GM12874 (cell line): ENCODE measurements around the gene PRUNE1.

Experiments used
- TF ChIP-seq, protein P1 (sequence below): IDR thresholded peaks from 2 replicates; pipeline ENCODE4 v1.5.1; 2011; ENCODE audit warnings: low read depth, mild to moderate bottlenecking, control low read depth, low read length, moderate library complexity; ENCODE audit not compliant: insufficient read depth

PRUNE1 gene

DNA sequence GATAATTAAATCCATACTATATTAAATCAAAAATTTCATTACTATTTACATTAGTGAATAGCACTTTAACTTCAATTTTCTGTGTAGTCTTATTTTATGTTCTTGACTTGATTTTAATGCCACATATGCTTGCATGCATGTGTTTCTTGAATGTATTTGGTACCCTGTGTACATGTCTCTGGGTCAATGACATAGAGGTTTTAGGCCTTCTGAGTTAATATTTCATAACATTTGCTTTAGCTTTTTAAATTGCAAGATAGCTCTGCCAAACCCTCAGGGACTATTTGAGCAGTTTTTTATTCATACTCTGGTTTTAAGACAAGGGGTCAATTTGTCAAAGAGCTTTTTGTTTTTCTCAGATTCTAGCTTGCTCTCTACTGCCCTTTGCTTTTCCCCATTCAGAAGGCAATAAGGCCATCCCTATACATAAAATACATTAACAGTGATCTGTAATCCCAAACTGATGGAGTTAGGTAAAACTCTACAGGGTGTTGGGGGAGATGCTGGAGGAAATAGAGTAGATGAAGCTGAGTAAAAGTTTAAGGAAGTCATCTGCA lies 56.9 kb downstream of the PRUNE1 start:
- TF ChIP-seq, protein P1, sequence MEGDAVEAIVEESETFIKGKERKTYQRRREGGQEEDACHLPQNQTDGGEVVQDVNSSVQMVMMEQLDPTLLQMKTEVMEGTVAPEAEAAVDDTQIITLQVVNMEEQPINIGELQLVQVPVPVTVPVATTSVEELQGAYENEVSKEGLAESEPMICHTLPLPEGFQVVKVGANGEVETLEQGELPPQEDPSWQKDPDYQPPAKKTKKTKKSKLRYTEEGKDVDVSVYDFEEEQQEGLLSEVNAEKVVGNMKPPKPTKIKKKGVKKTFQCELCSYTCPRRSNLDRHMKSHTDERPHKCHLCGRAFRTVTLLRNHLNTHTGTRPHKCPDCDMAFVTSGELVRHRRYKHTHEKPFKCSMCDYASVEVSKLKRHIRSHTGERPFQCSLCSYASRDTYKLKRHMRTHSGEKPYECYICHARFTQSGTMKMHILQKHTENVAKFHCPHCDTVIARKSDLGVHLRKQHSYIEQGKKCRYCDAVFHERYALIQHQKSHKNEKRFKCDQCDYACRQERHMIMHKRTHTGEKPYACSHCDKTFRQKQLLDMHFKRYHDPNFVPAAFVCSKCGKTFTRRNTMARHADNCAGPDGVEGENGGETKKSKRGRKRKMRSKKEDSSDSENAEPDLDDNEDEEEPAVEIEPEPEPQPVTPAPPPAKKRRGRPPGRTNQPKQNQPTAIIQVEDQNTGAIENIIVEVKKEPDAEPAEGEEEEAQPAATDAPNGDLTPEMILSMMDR = no peak

DNA sequence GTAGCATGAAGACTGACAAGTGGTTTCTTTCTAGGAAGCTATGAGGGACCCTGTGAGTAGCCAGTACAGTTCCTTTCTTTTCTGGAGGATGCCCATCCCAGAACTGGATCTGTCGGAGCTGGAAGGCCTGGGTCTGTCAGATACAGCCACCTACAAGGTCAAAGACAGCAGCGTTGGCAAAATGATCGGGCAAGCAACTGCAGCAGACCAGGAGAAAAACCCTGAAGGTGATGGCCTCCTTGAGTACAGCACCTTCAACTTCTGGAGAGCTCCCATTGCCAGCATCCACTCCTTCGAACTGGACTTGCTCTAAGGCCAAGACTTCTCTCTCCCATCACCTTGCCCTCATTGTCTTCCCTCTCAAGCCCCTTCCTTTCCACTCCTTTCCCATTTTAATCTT lies 58.9 kb downstream of the PRUNE1 start:
- TF ChIP-seq, protein P1 = no peak

DNA sequence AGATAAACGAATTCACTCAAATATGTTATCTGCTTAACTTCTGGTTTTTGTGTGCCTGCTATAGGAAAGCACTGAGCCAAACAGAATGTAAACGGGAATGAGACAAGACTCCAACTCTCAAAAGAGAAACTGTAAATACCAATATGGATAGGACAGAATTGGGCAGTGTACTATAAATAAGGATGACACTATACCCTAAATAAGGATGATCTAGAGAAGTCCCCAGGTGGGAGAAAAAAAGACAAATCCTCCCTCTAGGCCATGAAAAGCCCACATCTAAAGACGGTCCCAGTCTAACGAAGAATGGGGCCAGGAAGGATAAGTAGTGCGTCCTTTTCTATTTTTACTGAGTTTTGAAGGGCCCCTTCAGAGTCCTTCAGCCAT lies 60.8 kb downstream of the PRUNE1 start:
- TF ChIP-seq, protein P1 = no peak

DNA sequence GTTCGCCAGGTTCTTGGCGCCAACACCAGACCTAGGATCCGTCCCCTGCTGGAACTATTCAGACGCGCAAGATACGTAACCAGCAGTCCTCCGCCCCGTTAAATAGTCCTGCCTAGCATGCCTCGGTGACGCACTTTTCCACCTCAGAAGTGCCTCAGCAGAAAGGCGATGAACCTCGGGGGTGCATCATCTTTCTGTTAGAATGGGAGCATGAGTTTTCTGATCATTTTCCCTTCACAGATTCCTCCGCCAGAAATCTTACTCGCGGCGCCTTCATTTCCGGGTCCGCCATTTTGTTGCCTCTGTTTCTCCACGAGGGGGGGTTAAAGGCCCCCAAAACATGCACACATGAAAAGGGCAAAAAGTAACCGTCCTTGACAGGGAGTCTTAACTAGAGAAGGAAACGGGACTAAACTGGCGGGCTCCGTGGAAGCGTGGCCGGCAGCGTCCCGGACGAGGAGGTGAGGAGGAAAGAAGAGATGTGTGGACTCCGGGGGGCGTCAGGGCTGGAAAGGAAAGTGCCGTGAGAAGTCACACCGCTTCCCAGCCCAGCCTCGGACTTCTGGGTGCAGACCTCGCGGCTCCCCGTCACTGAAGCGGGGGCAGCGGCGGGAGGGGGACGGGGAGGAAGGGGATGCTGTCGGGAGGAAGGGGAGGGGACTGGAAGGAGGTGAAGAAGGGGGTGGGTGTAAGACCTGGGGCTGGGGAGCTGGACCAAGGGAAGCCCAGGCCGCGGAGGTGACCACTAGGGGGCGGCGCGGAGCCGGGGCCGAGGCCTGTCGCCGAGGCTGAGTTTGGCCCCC lies 62.4 kb downstream of the PRUNE1 start, which contains the start of gene GABPB2:
Gene GABPB2, plus strand, starts transcription at position 288 of the 803 bp plus-strand sequence. CDS start 17,429 bp downstream, outside the sequence.
- TF ChIP-seq, protein P1 = peak; percentile 99

DNA sequence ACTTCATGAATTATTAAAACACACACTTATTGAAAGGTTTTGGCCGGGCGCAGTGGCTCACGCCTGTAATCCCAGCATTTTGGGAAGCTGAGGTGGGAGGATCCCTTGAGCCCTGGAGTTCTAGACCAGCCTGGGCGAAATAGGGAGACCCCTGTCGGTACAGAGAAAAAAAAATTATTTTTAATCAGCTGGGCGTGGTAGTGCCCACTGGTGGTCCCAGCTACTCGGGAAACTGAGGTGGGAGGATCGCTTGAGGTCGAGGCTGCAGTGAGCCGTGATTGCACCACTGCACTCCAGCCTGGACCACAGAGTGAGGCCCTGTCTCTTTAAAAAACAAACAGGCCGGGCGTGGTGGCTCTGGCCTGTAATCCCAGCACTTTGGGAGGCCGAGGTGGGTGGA lies 64.0 kb downstream of the PRUNE1 start:
- TF ChIP-seq, protein P1 = no peak
